Psoas muscle (tissue), 8 donors: Measurements from ENCODE around the gene NSUN5. TPM values are rescaled to one million over a fixed set of nuclear protein-coding genes. Genes with fewer than 3 reads are reported as not detected.

Source experiments
- ATAC-seq, 4 donors: fragments of 200-7000 bp; cut with Tn5 transposase; one replicate each; pipeline ENCODE4 v1.9.1; 2020; ENCODE audit warnings: moderate library complexity in 3 of 4, mild to moderate bottlenecking in 2 of 4
- DNase-seq, 2 donors: peaks; one replicate each; pipeline ENCODE4 v3.0.0-alpha.2; 2020
- H3K27ac ChIP-seq: fragments of 200-600 bp; one replicate; pipeline ENCODE4 v1.8.0; 2022
- H3K27me3 ChIP-seq, 3 donors: fragments of 200-600 bp in 1 of 3; one replicate each; pipeline versions ENCODE4 v1.6.1 to v1.8.0; 2013 to 2022; ENCODE audit warnings: low read length in 2 of 3, mild to moderate bottlenecking in 2 of 3, moderate library complexity in 1 of 3; ENCODE audit not compliant: insufficient read depth in 3 of 3
- H3K36me3 ChIP-seq, 2 donors: fragments of 200-600 bp in 1 of 2; one replicate each; pipeline versions ENCODE4 v1.6.1 to v1.8.0; 2013 to 2022; ENCODE audit warnings: low read depth in 1 of 2, mild to moderate bottlenecking in 1 of 2, moderate library complexity in 1 of 2; ENCODE audit not compliant: insufficient read depth in 1 of 2
- H3K4me1 ChIP-seq: fragments of 200-600 bp; one replicate; pipeline ENCODE4 v1.8.0; 2022
- H3K4me3 ChIP-seq: fragments of 200-600 bp; one replicate; pipeline ENCODE4 v1.8.0; 2022; ENCODE audit warnings: mild to moderate bottlenecking
- H3K9me3 ChIP-seq: fragments of 200-600 bp; one replicate; pipeline ENCODE4 v1.8.0; 2022
- CTCF ChIP-seq: fragments of 200-600 bp; IDR thresholded peaks from one replicate; pipeline ENCODE4 v1.8.0; 2022; ENCODE audit warnings: antibody characterized with exemption
- WGBS, 3 donors: extraction: QIAGEN DNeasy Blood & Tissue Kit; methylation state at CpG; one replicate each; pipeline versions ENCODE4 v1.1.6 to v1.1.7; 2013; 5-methylcytosine and 5-hydroxymethylcytosine counted together
- intact Hi-C, 2 donors: fragments of 100-400 bp; cut with DNase I; formaldehyde crosslinking; loops; one replicate each; pipeline versions ENCODE4 v1.11.0 to v1.14.2; 2022
- polyA plus RNA-seq, 3 donors: library from polyadenylated mRNA; stranded (reverse); fragments of 200-250 nt; gene quantifications; one replicate each; pipeline ENCODE4 v1.2.3, GENCODE V29; 2013
- total RNA-seq, 4 donors: library from RNA; stranded (reverse); fragmentation: NEBNext Ultra II Directional in 2 of 4; extraction: Animal tissue kit (Norgen Biotek cat#: 25700) in 2 of 4; gene quantifications; one replicate each; pipeline versions ENCODE4 v1.2.1 to v1.2.4, GENCODE V29; 2021 to 2023
- donor health status: healthy with polysubstance abuse.
- donor health status: DM: no; HTN: no; CAD: no; lungs with moderate emphysema.
- donor health status: Bipolar disorder and iron deficiency.
- donor health status: healthy.
- donor health status: DM: yes; HTN: yes; CAD: no.
- donor health status: DM: no; HTN: no; CAD: no.
- donor health status: DM: no; HTN: no; CAD: no.
- donor health status: DM: yes; HTN: yes; CAD: no.

NSUN5 gene
- total and polyA plus RNA-seq, 7 donors = 18.2 to 65.2 (median 34.0) TPM

GRCh38 chr7:73353243-73353642 lies 44.6 kb upstream of the NSUN5 start:
- Histone ChIP-seq H3K27me3 (no peaks in the 10 kb centered on the region), H3K36me3 (no peaks in the 10 kb centered on the region), H3K4me1 (peaks cover 4% of the 10 kb centered on the region), H3K4me3 (no peak overlapping the region), H3K27ac (no peak overlapping the region), H3K9me3 (no peaks in the 10 kb centered on the region)
- ATAC-seq (peak in 1 of 4 donors; percentile 28), DNase-seq (no peak)
- WGBS, 3 donors = 58 to 70% (median 67%) methylated on average over 6 of the region's 6 CpGs
- no peak for TF ChIP-seq CTCF
- intact Hi-C loops = loop anchor here in 1 of 2 donors (5.0 kb wide), 1 partner anchor 44 kb away; no protein-coding TSS in a partner anchor

- no peak overlapping the region for H3K4me3 ChIP-seq
- H3K36me3 ChIP-seq = no peaks in the 10 kb centered on the region
- 94 to 98% (median 95%) methylated on average over 3 of the region's 3 CpGs for WGBS, 3 donors
- no peaks in the 10 kb centered on the region for H3K27me3 ChIP-seq
- H3K4me1 ChIP-seq = peaks cover 3% of the 10 kb centered on the region
- intact Hi-C loops = loop anchor here in 1 of 2 donors (5.0 kb wide), 1 partner anchor 45 kb away; no protein-coding TSS in a partner anchor
- H3K27ac ChIP-seq = no peak overlapping the region
- no peak for DNase-seq
- ATAC-seq = no peak
- H3K9me3 ChIP-seq = no peaks in the 10 kb centered on the region
- no peak for TF ChIP-seq CTCF
Observed at GRCh38 chr7:73352784-73353183, 44.2 kb upstream of the NSUN5 start.

GRCh38 chr7:73351447-73352167 lies 43.0 kb upstream of the NSUN5 start:
- intact Hi-C loops = loop anchor here in 1 of 2 donors (5.0 kb wide), 1 partner anchor 46 kb away; no protein-coding TSS in a partner anchor
- peak in 3 of 4 donors; percentile 35 to 55 (median 53) for ATAC-seq
- H3K27ac ChIP-seq = no peak overlapping the region
- WGBS, 3 donors = 47 to 48% (median 48%) methylated on average over 6 of the region's 6 CpGs
- no peaks in the 10 kb centered on the region for H3K4me1 ChIP-seq
- no peak for DNase-seq
- no peaks in the 10 kb centered on the region for H3K36me3 ChIP-seq
- no peak for TF ChIP-seq CTCF
- no peak overlapping the region for H3K4me3 ChIP-seq
- no peaks in the 10 kb centered on the region for H3K9me3 ChIP-seq
- H3K27me3 ChIP-seq = no peaks in the 10 kb centered on the region

GRCh38 chr7:73350306-73351068 lies 41.9 kb upstream of the NSUN5 start:
- WGBS, 3 donors = 26% methylated on average over 12 of the region's 12 CpGs
- intact Hi-C loops = loop anchor here in 1 of 2 donors (5.0 kb wide), 1 partner anchor 47 kb away; no protein-coding TSS in a partner anchor
- peak; percentile 21 to 81 (median 72) for ATAC-seq
- Histone ChIP-seq H3K4me1 (no peaks in the 10 kb centered on the region), H3K4me3 (no peak overlapping the region), H3K27me3 (no peaks in the 10 kb centered on the region), H3K9me3 (no peaks in the 10 kb centered on the region), H3K36me3 (no peaks in the 10 kb centered on the region), H3K27ac (no peak overlapping the region)
- no peak for TF ChIP-seq CTCF
- DNase-seq = no peak
